Right forelimb (tissue), 1 donor: ENCODE results near the gene CSF3R.
A peak's percentile ranks its signal among the peaks of the same experiment; 100 is the strongest.
"Not testable (repeated sequence)": the region's sequence is repeated elsewhere in the genome, so short reads cannot be mapped to it uniquely, and the experiment has no call there.

ENCODE experiments used
- DNase-seq: peaks from one replicate; pipeline ENCODE4 v3.0.0-alpha.2; 2018

CSF3R gene

DNA sequence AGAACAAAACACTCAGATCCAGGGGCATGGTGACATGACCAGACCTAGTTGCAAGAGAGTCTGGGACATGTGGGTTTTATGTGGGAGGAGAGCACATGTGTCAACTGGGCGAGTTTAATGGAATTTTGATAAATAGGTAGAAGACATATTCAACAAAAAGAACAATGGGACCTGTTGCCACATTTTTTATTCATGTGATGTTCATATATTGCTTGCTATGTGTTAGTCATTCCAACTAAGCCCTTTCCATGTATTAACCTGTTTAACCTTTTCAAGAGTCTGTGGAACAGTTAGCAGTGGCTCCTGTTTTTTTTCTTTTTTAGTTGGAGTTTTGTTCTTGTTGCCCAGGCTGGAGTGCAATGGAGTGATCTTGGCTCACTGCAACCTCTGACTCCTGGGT, 30.1 kb upstream of the CSF3R start:
- no peak for DNase-seq

DNA sequence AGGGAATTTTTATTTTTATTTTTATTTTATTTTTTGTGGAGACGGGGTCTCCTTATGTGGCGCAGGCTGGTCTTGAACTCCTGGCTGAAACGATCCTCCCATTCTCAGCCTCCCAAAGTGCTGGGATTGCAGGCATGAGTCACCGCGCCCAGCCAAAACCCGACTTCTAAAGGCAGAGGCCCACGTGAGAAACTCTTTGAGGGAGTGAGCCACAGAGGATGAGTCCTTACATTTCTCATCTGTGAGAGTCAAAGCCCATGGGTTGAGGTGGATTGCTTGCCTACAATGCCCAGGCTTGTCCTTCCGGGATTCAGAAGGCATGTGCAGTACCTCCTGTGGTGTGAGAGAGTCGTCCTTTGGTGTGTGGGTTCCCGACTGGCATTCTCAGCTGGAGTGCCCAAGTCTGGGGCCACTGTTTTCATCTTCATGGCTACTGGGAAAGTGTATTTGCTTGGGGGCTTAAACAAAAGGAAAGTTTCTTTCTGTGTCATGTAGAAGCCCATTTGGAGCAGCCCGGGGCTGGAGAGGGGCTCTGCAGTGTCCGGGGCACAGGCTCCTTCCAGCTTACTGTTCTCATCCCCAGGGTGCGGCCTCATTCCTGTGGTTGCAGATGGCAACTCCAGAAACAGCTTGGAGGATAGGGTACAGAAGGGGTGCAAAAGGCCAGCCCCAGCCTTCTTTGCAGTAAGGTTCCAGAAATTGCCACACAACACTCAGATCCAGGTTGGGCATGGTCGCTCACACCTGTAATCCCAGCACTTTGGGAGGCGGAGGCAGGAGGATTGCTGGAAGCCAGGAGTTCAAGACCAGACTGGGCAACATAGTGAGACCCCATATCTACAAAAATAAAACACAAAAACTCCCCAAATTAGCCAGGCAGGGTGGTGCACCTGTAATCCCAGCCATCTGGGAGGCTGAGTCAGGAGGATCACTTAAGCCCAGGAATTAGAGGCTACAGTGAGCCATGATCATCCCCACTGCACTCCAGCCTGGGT, 29.4 kb upstream of the CSF3R start:
- DNase-seq, result peak; percentile 27

GRCh38 chr1:36511220-36511619, 28.5 kb upstream of the CSF3R start:
- DNase-seq, result peak; percentile 5

DNA sequence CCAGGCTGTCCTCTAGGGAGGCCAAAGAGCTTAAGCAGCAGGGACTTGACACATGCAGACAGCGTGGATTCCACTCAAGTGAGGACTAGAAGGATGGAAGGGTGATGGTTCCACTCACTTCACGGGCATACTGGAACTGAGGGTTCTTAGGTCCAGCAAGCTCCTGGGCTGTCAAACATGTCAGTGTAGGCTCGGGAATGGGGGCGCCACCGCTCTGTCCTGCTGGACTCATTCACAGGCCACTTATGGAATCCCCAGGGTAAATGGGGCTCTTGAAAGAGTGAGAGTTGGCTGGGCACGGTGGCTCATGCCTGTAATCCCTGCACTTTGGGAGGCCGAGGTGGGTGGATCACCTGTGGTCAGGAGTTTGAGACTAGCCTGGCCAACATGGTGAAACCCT, 27.7 kb upstream of the CSF3R start:
- DNase-seq, result peak; percentile 17

GRCh38 chr1:36508257-36508656, 25.5 kb upstream of the CSF3R start:
- DNase-seq, result peak; percentile 4

DNA sequence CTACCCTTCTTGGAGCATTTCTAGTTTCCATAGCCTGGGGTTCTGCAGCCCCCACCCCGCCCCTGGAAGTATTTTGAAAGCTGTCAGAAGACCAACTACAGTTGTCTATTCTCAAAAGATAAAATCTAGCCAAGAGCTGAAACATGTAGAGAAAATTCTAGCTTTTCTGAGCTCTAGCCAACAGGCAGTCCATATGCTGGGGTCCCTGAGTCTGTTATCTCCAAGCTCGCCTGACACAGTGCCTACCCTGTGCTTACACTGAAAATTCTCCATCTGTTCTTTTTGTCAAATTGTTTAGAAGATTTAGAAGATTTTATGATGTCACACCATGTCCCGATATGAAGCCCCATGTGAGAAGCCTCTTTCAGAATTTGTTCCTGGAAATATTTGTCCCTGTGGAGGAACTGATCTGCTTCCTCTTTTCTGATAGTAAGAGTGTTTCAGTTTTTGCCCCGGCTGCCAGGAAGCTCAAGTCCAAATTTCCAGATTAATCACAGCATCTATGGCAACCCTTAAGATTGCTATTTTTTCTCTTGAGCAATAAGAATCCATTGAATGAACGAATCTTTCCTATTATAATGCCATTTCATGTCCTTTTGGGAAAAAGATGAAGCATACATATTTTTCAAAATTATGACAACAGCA, 23.7 kb upstream of the CSF3R start:
- peak; percentile 20 for DNase-seq

DNA sequence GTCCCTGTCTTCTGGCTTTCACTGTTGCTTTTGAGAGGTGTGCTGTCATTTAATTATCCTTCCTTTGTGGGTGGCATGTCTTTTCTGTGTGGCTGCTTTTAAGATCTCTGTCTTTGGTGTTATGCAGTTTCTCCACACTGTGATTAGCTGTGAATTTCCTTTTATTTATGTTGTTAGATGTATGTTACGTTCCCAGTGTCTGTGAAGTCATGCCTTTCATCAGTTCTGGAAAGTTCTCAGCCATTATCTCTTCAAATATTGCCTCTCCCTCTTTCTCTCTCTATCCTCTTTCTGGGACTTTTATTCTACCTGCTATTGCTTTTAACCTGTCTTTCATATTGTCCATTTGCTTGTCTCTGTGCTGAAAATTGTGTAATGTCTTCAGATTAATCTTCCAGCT, 21.0 kb upstream of the CSF3R start:
- DNase-seq, result no peak

GRCh38 chr1:36503159-36503558, 20.4 kb upstream of the CSF3R start:
- no peak for DNase-seq

DNA sequence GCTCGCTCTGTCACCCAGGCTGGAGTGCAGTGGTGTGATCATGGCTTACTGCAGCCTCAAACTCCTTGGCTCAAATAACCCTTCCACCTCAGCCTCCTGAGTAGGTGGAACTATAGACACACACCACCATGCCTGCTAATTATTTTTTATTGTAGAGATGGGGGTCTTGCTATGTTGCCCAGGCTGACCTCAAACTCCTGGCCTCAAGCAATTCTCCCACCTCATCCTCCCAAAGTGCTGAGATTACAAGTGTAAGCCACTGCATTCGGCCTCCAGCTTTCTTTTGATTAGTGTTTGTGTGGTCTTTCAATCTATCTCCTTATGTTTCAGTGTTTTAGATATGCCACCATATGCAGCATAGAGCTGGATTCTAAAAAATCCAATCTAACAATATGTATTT, 19.9 kb upstream of the CSF3R start:
- DNase-seq, result no peak

- DNase-seq, result not testable (repeated sequence)
Measured at GRCh38 chr1:36501911-36502310, 19.2 kb upstream of the CSF3R start.

GRCh38 chr1:36497207-36497606, 14.5 kb upstream of the CSF3R start:
- DNase-seq, result no peak

DNA sequence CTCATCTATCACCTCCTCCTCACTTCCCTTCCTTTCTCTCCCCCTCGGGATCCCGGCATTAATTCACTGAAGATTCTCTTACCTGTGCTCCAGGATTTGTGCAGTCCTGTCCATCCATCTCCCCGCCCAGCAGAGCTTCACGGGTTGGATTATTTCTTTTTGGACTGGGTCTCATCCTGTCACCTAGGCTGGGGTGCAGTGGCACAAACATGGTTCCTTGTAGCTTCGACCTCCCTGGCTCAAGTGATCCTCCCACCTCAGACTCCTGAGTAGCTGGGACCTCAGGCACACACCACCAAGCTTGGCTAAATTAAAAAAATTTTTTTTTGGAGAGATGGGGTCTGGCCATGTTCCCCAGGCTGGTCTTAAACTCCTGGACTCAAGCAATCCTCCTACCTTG, 12.3 kb upstream of the CSF3R start:
- no peak for DNase-seq

DNA sequence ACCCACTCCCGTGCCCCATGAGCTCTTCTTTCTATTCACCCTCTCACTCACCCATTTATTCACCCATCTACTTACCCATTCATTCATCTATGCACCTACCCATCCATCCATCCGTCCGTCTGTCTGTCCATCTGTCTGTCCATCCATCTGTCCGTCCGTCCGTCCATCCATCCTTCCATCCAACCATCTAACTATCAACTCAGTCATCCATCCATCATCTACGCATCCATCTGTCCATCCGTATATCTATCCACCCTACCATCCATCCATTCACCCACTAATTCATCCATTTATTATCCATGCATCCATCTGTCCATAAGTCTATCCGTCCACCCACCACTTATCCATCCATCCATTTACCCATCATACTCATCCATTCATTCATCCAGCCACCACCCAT, 10.8 kb upstream of the CSF3R start:
- no peak for DNase-seq

- no peak for DNase-seq
Measured at GRCh38 chr1:36492491-36492890, 9.8 kb upstream of the CSF3R start.

DNA sequence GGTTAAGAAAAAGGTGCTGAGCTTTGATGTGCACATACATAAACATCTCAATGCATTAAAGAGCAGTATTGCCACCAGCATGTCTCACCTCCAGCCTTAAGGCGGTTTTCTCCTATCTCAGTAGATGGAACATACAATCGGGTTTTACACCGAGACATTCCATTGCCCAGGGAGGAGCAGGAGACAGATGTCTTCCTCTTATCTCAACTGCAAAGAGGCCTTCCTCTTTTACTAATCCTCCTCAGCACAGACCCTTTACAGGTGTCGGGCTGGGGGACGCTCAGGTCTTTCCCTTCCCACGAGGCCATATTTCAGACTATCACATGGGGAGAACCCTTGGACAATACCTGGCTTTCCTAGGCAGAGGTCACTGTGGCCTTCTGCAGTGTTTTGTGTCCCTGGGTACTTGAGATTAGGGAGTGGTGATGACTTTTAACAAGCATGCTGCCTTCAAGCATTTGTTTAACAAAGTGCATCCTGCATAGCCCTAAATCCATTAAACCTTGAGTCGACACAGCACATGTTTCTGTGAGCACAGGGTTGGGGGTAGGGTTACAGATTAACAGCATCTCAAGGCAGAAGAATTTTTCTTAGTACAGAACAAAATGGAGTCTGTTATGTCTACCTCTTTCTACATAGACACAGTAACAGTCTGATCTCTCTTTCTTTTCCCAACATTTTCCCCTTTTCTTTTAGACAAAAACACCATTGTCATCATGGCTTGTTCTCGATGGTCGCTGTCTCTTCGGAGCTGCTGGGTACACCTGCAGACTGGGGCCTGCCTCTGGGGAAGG, 6.7 kb upstream of the CSF3R start:
- not testable (repeated sequence) for DNase-seq

DNA sequence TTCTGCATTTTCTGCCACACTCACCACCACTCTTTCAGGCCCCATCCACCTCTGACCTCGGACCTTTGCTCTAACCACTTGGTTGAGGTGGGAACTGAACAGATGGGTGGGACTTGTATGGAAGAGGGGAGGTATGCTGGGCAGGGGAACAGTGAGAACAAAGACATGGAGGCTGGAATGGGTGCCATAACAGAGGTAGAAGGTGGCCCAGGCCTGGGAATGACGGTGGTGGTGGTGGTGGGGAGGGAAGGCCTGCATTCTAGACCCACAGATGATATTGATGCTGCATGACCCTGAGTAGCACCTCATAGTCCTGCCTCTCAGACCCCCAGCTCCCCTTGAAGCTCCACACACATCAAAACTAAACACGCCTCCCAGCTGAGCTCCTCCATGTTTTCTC, 5.2 kb upstream of the CSF3R start:
- no peak for DNase-seq

DNA sequence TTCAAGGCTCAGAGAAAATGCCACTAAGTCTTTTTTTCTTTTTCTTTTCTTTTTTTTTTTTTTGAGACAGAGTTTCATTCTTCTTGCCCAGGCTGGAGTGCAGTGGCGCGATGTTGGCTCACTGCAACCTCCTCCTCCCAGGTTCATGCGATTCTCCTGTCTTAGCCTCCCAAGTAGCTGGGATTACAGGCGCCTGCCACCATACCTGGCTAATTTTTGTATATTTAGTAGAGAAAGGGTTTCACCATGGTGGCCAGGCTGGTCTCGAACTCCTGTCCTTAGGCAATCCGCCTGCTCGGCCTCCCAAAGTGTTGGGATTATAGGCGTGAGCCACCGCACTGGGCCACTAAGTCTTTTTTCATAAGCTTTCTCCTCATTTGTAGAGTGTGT, 4.6 kb upstream of the CSF3R start:
- DNase-seq, result not testable (repeated sequence)

- no peak for DNase-seq
Measured at GRCh38 chr1:36486439-36487335, 4.0 kb upstream of the CSF3R start.

DNA sequence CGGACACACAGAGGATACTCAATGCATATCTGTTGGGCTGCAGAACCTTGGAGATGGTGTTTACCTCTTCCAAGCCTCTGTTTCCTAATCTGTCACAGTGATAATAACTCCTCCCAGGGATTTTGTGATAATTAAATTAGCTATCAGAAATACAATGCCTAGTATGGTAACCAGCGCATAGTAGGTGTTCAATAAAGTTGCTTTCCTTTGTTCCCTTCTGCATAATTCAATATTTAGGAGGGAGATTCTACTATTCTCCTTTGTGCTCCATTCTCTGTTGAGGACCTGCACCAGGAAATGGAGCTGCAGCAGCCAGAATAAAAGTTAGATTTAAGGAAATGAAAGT, 3.4 kb upstream of the CSF3R start:
- no peak for DNase-seq

DNA sequence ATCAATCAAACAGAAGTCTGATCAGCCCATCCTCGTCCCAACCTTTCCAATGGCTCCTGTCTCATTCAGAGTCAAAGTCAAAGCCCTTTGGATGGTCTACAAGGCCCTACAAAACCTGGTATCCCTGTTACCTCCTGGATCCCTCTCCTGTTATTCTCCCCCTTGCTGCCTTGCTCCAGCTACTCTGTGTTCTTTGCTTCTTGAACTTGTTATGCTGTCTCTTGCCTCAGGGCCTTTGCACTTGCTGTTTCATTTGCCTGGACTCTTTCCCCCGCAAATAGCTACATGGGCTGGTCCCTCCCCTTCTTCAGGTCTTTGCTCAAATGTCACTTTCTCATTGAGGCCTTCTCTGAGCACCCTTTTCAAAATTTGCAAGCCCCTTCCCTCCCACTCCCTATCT, 1.4 kb upstream of the CSF3R start:
- DNase-seq, result no peak

- DNase-seq, result no peak
Measured at GRCh38 chr1:36481771-36482723, 666 bp downstream of the CSF3R start.
